C1 segment of cervical spinal cord (tissue), 14 donors: ENCODE results near the gene UPF1.

Experiments
- DNase-seq, 14 donors: peaks; one replicate each; lab custom pipeline; 2025; lab: John Stamatoyannopoulos, UW

UPF1 gene

DNA sequence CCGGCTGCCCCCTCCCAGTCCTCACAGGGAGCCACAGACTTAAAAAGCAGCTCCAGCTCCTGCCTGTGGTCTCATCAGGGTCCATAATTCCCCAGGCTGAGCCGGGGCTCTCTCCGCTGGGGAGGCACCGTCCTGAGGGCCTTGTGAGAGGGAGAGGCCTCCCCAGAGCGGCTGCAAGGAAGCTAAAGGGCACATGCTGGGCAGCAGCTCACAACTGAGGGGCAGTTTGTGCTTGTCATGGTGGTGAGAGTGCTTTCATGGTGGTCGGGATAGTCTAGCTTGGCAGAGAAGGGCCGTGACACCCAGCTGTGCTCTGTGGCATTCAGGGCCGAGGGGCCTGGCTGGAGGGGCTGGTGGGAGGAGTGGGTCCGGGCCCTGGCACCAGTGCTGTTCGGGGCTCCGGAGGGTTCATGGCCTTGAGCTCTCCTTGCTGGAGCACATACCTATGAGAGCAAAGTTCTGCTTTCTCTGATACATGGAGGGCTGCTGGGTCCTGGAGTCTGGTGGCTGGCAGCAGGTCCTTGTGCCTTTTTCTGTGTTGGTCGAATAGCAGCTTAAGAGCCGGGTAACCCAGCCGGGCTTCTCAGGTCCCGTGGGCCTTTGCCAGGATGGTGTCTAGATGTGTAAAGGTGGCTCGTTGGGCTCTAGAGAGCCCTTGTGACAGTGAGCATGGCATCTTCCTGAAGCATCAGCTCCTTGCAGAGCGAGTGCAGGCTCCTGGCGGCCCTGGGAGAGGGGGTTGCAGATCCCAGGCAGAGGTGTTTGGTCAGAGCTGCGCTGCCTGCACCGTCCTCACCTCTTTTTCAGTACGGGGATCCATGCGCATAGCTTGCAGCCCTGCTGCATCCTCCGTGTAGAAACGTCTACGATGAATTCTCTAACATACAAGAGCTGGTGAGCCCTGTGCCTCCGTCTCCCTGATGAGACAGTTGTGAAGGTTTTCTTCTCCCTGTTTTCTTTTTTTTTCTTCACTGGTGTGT is 8.8 kb downstream of the UPF1 start:
- peak in 1 of 14 donors; percentile 50 for DNase-seq

DNA sequence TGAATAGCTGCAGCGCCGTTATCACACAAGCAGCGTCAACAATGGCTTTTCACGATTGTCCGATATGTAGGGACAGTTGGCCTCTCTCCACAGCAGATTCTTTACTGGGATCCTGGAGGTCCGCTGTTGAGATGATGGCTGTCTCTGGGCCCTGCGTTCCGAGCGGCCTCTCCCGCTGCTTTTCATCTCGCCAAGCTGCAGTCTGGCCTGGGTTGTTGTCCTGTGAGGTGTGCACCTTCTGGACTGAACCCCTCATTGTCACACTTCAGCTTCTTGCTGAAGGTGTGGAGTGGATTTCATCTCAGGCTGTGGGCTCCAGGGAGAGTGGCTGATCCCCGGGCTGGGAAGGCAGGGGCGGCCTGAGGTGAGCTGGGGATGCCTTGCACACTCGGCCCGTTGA is 9.6 kb downstream of the UPF1 start:
- DNase-seq: no peak

DNA sequence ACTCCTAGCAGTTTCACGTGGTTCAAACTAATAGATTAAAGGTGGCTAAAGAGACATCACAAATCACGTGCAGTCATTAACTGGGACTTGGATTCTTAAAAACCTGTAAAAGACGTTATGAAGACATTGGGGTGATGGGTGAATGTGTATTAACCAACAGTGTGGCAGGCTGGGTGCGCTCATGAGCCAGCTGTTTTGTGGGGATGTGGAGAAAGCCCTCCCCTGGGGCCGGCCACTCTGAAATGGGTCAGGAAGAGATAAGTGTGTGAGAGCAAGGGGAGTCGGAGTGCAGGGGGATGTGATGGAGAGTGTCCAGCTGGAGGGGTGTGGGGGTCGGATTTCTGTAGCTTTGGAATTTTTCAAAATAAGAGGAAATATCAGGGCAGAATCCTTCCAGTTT is 10.4 kb downstream of the UPF1 start:
- no peak for DNase-seq

DNA sequence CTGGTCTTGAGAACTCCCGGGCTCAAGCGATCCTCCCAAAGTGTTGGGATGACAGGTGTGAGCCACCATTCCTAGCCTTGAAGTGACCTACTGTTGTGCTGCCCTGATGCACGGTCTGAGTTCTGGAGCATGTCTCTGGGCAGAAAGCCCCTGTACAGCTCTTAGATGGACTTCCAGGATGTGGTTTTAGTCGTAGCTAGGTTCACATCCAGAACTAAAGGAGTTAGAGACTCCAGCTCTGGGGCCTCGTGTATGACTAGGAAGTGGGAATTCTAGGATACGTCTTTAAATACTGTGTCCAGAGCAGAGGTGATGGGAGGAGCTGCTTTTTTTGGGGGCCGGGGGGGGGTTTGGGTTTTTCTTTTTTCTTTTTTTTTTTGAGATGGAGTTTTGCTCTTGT is 12.2 kb downstream of the UPF1 start:
- no peak for DNase-seq

DNA sequence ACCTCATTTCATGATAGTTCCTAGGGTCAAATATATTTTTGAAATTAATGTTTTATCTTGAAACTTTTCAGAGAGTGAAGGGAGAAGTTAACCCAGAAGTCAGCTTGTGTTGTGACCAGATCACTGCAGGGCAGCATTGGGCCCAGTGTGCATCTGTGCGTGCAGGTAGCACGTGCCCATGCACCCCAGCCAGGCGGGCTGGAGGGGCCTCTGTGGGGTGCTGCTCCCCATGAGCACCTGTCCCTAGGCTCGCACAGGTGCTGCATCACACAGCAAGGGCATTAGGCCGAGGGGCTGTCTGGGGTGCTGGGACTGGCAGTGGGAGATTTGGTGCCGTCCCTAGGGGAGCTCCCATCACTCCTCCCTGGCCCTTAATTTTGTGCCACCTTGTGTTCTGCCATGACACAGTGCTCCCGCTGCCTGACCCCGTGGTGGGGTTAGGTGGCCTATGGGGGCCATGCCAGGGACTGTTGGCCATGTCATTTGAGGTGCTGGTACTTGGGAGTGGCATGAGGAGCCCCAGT is 13.1 kb downstream of the UPF1 start:
- no peak for DNase-seq

DNA sequence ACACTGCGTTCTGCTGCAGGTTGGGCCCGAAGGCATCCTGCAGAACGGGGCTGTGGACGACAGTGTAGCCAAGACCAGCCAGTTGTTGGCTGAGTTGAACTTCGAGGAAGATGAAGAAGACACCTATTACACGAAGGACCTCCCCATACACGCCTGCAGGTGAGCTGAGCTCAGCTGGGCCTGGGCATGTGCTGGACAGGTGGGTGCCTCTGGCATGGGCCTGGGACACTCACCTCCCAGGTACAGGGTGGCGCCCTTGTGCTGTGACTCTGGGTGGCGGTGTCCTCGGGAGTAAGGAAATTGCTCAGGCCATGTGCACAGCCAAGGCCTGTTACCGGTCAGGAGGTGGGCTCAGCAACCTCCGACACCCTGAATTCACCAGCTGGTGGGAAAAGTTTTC is 14.2 kb downstream of the UPF1 start:
- DNase-seq: no peak

DNA sequence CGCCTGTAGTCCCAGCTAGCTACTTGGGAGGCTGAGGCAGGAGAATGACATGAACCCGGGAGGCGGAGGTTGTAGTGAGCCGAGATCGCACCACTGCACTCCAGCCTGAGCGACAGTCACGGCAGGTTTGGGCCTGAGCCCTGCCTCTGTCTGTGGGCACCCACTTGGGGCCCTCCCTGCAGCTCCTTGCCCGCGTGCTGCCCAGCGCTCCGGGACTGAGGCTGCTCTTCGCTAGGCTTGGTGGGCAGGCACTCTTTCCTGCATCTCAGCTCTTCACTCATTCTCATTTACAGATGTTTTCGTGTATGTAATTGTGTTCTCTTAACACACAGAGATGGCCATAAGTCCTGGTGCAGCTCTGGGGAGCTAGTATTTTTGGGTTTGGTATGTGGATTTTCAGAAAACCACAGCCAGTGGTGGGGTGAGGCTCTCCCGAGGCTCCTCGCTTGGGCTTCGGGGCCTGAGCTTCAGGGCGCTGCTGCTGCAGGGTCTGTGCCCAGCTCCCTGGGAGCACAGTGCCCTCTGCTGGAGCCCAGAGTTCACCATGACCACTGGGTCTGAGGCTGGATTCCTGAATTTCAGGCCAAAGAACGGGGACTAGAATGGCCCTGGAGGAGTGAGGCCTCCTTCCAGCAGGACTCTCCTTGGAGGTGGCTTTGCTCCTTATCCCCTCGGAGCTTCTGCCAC is 15.2 kb downstream of the UPF1 start:
- peak in 13 of 14 donors; percentile 10 to 79 (median 53) for DNase-seq

DNA sequence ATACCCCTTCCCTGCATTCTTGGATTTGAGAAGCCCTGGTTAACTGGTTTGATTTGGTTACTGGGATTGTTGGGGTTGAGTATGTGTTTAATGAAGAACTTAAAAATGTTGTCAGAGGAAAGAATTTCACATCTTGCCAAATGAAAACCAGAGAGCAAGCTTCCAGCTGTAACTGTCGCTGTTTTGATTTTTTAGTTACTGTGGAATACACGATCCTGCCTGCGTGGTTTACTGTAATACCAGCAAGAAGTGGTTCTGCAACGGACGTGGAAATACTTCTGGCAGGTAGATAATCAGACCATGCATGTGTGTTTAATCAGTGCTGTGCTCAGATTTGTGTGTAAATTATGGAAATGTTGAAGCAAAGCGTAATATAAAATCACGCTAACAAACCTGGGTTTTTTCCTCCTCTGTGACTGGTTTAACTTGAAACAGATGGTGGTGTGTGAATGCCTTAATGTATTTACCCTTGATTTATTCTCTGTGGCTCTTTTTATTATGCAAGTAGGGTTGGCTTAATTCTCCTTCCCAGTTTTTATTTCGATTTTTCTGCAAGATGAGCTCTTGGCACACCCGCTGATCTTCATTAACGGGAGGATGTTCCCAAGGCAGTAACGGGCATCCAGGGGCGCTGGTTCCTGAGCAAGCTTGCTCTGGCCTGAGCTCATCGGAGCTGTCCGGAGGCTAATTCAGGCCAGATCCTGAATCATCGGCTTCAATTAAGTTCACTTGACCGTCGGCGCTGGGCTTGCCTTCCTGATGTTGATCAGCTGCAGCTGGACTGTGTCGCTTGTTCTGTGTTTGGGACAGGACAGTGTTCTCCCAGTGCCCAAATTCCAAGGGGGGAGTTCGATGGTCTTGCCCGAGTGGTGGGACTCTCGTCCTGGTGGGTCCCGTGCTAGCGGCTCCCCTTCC is 16.0 kb downstream of the UPF1 start:
- DNase-seq: no peak

DNA sequence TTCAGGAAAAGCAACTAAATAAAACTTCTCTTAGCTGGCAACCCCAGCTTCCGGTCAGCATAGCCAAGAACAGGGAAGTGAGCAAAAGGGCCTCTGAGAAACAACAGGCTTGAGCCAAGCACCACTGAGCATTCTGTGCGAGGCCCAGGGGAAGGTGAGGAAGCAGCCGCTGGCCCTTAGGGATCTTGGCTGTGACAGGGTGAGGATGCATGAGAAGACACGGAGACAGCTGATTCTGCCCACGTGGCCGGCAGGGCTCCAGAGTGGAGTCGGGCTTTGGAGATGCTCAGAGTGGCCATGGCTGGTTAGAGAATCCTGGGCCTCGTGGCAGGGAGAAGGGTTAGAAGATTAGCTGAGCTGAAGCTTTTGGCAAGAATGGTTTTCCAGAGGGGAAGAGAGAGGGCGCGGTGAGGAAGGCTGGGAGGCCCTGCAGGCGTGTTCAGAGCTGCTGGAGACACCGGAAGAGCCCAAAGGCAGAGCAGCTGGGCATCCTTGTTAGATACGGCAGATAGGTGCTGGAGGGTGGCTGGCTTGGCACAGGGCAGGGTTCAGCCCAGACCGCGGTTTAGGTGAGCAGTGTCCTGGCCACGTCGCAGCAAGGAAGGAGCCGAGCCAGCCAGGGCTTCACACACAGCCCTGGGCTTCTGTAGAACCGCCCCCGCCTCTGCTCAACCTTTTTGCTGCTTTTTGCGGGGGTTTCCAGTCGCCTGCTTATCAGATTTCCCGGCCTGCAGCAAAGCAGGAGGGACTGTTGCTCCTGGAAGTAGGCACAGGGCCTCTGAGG is 17.3 kb downstream of the UPF1 start:
- DNase-seq: peak in 11 of 14 donors; percentile 22 to 74 (median 59)

DNA sequence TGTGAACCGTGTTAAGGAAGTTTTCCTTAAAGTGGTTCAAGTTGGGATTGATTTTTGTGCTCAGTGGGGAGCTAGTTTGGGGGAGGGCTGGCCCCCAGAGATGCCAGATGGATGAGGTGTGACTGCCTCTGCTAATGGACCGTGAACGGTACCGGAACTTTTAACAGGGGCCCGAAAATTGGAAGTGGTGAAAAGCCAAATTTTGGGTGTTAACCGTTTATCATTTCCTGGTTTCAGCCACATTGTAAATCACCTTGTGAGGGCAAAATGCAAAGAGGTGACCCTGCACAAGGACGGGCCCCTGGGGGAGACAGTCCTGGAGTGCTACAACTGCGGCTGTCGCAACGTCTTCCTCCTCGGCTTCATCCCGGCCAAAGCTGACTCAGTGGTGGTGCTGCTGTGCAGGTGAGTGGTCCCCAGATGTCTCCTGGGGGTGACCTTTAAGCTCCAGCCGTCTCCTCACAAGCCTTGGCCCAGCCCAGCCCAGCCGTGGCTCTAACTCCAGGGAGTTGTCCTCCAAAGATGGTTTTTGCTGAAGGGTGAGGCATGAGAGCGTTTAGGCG is 18.2 kb downstream of the UPF1 start:
- DNase-seq: no peak

DNA sequence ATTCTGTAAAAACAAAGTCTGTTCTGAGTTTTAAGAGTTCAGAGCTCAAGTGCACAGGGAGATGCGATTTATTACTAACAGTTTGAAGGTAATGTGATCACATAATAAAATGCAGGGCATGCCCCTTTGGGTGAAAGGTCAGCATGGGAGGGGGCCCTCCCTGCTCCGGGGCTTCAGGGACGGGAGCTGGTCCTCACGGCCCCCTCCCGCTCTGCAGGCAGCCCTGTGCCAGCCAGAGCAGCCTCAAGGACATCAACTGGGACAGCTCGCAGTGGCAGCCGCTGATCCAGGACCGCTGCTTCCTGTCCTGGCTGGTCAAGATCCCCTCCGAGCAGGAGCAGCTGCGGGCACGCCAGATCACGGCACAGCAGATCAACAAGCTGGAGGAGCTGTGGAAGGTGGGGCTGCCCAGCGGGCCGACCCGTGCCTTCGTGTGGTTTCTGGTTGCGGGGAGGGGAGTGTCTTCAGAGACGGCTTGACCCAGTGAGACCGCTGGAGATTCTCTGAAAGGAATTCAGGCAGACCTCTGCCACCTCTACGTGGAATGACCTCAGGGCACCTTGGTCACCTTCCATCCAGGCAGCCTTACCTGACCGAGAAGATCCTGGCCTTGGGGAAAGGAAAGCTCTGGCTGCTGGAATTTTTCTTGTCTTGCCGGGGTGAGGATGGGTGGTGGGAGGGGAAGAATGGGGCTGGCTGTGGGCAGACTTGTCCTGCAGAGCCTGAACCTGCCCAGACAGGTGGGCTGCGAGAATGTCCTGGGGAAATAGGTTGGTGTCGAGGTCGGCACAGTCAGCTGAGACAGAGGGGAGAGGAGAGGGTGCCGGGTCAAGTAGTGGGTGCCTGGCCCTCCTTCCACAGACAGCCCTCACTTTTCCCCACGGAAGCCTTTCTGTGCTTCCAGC is 19.0 kb downstream of the UPF1 start:
- DNase-seq: no peak

DNA sequence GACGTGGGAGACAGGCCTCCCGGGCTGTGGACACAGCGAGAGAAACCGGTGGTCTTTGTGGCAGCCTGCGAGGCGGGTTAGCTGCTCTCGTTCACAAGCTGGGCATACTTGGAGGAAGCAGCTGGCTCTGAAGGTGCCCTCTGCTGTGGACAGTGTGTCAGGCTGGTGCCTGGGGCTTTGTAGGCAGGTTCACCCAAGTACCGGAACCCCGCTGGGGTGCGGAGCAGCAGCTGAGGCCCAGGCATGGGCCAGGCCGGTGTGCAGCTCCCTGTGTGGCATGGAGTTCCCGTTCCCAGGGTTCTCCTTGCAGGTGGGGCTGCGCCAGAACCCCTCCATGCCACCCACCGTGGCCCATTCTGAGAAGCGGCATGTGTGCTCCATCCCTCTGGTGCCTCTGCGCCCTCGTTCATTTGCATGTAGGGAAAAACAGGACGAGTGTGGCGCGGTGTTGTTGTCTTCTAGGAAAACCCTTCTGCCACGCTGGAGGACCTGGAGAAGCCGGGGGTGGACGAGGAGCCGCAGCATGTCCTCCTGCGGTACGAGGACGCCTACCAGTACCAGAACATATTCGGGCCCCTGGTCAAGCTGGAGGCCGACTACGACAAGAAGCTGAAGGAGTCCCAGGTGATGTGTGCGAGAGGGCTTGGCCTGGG is 20.0 kb downstream of the UPF1 start:
- DNase-seq: no peak

DNA sequence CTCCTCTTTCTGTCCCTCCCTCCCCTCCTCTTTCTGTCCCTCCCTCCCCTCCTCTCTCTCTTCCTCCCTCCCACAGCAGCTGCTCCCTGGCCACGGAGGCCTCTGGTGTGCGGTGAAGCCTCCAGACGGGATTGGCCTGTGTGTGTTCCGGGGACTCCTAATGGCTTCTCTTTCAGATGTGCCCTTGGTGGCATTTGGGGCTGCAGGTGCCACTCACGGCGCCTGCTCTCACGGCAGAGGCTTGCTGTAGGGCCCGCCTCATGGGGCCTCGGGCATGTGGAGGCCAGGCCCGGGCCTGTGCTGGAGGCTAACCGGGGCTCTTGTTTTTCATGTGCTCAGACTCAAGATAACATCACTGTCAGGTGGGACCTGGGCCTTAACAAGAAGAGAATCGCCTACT is 20.9 kb downstream of the UPF1 start:
- DNase-seq: no peak

DNA sequence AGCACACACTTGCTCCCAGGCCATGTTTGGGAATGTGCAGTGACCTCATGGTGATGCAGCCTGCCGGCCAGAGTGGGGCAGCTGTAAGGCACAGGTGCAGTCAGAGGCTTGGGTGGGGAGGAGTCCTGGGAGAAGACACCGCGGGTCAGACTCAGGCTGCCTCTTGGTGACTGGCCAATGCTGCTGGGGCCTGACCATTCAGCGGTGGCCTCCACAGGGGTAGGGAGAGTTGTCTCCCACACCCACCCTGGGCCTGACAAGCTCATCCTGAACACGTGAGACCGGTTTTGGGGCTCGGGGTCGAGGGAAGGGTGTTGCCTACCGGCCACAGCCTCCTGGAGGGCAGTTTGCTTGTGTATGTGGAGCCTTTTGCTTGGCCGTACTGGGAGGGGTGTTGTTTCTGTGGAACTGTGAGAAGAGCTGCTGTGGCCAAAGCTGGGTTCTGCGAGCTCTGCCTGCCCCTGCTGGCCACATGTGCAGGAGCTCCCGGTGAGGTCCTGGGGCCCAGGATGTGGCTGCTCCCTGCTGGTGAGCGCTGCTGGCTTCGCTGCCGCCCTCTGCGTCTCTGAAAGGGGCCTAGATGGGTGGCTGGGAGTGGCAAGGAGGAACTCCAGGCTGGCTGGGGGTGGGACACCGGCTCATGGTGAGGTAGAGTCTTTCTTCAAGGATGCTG is 22.1 kb downstream of the UPF1 start:
- DNase-seq: peak in 2 of 14 donors; percentile 16 to 17

DNA sequence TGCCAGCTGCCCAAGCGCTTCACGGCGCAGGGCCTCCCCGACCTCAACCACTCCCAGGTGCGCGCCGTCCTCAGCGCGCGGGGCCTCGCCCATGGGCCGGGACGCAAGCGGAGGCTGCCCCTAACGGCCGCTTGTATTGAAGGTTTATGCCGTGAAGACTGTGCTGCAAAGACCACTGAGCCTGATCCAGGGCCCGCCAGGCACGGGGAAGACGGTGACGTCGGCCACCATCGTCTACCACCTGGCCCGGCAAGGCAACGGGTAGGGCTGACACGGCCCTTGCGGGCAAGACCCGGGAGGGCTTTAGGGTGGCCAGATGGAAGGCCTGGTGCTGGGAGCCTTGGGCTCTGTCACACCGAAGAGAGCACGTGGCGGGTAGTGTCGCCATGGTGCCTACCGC is 23.2 kb downstream of the UPF1 start:
- DNase-seq: no peak

DNA sequence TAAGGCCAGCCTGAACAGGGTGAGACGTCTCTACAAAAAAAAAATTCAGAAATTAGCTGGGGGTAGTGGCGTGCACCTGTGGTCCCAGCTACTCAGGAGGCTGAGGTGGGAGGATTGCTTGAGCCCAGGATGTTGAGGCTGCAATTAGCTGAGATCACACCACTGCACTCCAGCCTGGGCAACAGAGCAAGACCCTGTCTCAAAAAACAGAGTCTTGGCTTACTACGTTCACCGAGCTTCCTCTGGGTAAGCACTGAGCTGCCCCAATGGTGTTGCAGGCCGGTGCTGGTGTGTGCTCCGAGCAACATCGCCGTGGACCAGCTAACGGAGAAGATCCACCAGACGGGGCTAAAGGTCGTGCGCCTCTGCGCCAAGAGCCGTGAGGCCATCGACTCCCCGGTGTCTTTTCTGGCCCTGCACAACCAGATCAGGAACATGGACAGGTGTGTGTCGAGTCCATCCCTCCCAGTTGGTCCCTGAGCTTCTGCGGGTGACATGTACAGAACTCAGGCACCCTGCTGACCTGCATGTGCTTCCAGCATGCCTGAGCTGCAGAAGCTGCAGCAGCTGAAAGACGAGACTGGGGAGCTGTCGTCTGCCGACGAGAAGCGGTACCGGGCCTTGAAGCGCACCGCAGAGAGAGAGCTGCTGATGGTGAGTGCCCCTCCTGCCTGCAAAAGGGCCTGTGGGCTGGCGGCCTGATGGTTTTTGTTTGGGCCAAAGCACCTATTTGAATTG is 24.1 kb downstream of the UPF1 start:
- no peak for DNase-seq

DNA sequence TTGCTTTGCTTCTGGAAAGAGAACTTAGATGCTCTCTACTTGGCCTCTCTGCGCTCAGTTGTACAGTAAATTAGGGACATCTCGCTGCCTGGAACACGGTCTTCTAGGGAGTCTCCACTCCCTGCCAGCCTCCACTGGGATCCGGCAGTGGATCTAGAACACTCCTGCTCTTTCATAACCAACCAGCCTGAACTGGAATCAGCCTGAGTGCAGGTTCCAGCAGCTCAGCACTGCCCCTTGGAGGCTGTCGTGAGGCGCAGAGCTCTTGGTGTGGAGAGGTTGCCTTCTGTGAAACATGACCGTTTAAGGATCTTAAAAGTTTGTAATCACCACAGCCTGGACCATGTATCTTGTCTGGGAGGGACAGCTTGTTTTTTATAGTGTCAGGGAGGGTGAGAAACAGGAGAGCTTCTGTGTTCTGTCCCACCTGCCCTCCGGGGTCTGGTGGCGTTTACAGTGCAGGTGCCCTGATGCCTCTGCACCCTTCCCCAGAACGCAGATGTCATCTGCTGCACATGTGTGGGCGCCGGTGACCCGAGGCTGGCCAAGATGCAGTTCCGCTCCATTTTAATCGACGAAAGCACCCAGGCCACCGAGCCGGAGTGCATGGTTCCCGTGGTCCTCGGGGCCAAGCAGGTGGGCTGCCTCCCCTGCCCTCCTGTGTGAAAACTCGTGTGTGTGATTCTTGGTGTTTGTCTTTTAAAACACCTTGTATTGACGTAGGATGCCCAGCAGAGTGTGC is 24.8 kb downstream of the UPF1 start:
- peak in 11 of 14 donors; percentile 25 to 92 (median 74) for DNase-seq
